Activated naive CD8-positive, alpha-beta T cell treated with anti-CD3 and anti-CD28 coated beads, Interleukin-2, amount 50 U/mL, for 16 hours (primary cell): ENCODE measurements around the gene ITPR2.
"Not testable (repeated sequence)": the region's sequence is repeated elsewhere in the genome, so short reads cannot be mapped to it uniquely, and the experiment has no call there.

ENCODE experiments used
- DNase-seq: peaks from one replicate; pipeline ENCODE4 v3.0.0-alpha.2; 2020; ENCODE audit warnings: low read depth, low spot score

Gene ITPR2

DNA sequence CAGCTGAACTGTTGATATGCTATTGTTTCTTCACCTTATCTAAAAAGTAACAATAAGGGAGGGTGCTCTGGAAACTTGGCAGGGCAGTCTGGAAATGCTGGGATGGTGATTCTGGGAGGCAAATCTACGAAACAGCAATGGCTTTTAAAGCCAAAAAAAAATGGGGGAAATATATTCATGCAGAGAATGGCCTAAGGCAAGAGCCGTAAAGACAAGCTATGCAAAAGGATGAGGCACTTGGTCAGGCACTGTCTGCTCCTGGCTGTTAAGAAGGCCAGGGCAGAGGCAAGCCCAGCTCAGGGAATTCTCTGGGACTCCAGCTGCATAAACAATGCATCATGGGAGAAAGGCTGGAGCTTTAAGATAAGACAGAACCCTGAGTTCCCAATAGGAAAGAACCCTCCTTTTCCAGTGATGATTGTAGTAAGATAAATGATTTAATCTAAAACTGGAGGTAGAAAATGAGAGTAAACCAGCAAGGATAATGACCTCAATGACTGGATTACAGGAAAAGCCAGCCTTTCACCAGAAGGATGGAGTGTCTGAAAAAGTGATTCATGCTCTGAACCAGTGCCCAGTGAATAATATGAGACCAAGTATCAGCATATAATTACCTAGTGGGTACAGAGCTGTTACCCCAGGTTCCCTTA, 46.0 kb downstream of the ITPR2 start:
- no peak for DNase-seq

DNA sequence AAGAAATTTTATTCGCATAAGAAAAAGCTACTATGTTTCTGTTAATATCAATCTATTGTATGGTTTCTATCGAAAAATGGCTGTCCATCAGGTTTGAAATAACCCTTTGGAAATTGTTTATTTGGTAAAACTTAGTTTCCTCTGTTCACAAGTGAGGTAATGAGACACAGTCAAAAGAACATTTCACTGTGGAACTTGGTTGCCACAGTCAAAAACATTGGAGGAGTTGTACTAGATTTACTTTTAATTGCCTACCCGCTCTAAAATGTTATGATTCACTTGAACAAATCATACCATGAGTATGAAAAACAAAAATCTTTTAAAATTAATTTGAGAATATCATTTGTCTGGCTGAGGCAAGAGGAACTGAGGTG, 46.5 kb downstream of the ITPR2 start:
- DNase-seq = no peak

GRCh38 chr12:26783816-26784379, 49.1 kb downstream of the ITPR2 start:
- DNase-seq = not testable (repeated sequence)

DNA sequence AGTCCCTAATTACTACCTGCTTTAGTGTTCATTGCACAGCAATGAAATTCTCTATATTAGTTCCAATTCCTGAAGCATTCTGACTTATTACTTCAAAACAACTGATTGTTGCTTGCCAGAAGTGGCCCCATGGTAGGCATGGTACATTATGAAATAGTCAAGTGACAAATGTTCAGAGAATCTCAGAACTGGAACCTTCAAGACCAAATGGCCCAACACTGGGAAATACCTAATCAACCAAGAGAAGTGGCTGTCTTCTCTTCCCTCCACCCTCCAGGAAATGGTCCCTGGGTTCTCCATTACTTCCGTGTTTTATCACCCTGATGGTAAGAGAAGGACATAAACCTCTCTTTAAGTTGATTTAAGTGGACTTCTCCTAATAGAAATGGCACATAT, 49.9 kb downstream of the ITPR2 start:
- no peak for DNase-seq

GRCh38 chr12:26782372-26783130, 50.4 kb downstream of the ITPR2 start:
- DNase-seq = no peak

- DNase-seq = not testable (repeated sequence)
These were observed 52.3 kb downstream of the ITPR2 start for GRCh38 chr12:26780656-26781055.

DNA sequence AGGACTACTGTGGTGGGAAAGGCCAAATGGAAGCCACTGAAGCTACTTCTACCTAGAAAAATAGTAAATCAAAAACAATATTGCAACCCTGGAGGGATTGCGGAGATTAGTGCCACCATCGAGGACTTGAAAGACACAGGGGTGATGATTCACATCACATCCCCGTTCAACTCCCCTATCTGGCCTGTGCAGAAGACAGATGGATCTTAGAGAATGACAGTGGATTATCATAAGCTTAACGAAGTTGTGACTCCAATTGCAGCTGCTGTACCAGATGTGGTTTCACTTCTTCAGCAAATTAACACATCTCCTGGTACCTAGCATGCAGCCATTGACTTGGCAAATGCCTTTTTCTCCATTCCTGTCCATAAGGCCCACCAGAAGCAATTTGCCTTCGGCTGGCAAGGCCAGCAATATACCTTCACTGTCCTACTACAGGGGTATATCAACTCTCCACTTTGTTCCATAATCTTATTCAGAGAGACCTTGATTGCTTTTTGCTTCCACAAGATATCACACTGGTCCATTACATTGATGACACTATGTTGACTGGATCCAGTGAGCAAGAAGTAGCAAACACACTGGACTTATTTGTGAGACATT, 54.7 kb downstream of the ITPR2 start:
- not testable (repeated sequence) for DNase-seq

GRCh38 chr12:26777236-26777635, 55.8 kb downstream of the ITPR2 start:
- DNase-seq = no peak

DNA sequence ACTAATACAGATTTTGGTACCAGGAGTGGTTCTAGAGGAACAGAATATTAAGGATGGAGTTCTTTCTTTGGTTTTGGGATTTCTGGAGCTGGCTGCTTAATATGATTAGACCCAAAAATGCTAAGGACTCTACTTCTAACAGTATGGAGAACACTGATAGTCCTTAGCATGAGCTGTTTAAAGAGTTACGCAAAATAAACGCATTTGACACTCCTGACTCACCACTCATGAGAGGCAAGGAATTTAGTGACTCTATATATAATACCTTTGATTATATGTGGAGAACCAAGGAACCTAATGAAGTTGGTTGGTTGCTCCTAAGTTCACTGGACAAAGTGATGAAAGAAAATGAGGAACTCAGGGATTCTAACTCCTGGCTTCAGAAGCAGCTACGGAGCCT, 57.0 kb downstream of the ITPR2 start:
- DNase-seq = not testable (repeated sequence)

- DNase-seq = no peak
These were observed 59.5 kb downstream of the ITPR2 start for GRCh38 chr12:26773313-26774104.

- no peak for DNase-seq
These were observed 61.1 kb downstream of the ITPR2 start for GRCh38 chr12:26771861-26772260.

DNA sequence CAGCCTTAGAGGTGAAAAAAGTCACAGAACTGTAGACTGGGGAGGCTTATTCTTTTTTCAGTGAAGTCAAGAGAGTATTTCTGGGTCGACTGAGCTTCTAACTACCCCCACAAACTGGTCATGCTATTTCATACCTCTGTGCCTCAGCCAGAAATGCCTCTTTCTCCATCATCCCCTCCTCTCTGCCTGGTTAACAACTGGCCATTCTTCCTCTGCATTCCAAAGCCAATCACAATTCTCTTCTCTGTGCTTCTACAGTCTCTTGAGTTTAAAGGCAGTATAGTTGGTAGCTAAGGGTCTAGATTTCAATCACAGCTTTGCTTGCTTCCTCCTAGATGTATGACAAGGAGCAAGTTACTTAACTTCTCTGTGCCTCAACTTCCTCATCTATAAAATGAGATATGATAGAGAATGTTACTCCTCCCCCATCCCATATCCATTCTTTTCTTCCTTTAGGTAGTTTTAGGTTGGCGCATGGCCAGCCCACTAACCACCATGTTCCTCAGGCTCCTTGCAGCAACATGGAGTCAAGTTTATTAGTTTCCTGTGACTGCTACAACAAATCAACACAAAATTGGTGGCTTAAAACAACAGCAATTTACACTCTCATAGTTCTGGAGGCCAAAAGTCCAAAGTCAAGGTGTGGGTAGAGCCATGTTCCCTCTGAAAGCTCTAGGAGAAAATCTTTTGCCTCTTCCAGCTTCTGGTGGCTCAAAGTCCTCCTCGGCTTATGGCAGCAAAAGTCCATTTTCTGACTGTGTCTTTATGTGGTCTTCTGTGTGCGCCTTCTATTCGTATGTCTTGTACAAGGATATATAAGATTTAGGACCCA, 62.5 kb downstream of the ITPR2 start:
- no peak for DNase-seq

DNA sequence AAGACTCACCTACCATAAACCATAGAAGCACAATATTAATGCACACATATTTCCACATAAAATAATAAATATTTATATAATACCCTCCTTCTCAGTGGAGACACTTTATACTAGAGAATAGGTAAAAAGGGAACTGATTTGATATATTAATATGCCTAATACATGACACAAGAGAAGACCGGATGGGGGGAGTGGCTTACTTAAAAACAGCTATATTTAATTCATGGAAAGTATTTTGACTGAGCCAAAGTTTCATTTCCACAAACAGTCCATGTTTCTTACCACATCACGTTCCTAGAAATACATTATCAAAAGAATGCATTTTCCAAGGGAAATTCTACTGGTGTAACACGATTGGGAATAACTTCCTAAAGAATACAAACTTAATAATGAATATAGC, 63.4 kb downstream of the ITPR2 start:
- DNase-seq = no peak

- no peak for DNase-seq
These were observed 64.1 kb downstream of the ITPR2 start for GRCh38 chr12:26768611-26769603.

GRCh38 chr12:26767865-26768264, 65.1 kb downstream of the ITPR2 start:
- DNase-seq = no peak

GRCh38 chr12:26767116-26767515, 65.9 kb downstream of the ITPR2 start:
- DNase-seq = no peak

- no peak for DNase-seq
These were observed 70.8 kb downstream of the ITPR2 start for GRCh38 chr12:26762186-26762585.

DNA sequence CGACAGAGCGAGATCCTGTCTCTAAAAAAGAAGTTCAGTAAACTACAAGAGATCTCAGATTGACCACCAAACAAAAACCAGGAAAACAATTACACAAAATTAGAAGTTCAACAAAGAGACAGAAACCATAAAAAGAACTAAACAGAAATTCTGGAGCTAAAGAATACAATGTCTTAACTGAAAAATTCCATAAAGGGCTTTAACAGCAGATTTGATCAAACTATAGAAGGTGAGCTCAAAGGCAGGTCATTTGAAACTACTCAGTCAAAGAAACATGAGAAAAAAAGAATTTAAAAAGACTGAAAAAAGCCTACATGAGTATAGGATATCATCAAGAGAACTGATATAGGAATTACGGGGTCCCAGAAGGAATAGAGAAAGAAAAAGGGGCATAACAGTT, 71.2 kb downstream of the ITPR2 start:
- DNase-seq = no peak

DNA sequence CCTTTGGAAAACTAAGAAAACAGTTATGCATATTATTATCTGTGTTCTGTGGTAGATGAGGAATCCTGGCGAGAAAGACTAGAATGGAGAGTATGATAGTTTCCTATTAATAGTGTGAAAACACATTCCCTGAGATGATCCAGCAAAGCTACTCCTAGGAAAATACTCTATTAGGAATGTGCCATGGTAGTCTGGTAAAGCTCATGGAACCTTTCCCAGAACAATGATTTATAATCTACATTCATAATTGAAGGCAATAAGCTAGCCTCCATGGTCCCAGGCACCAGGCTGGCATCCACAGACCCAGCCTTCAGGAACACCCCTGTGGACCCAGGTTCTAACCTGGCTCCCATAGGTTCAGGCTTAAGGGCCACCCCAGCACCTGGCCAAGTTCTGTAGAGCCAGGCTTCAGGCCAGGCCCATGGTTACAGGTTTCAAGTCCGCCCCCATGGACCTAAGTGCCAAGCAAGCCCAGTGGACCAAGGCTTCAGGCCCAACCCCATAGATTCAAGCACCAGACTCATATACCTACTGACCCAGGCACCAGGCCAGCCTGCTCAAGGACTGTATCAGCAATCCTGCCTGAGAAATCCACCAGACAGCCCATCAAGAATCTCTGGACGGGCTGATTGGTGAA, 72.2 kb downstream of the ITPR2 start:
- DNase-seq = no peak
